Mucosa of descending colon (tissue), 3 donors: ENCODE results near the gene PSMG3. TPM values are rescaled to one million over a fixed set of nuclear protein-coding genes. Genes with fewer than 3 reads are reported as not detected.
A peak's percentile ranks its signal among the peaks of the same experiment; 100 is the strongest.

ENCODE experiments used
- ATAC-seq: fragments of 200-7000 bp; cut with Tn5 transposase; one replicate; pipeline ENCODE4 v1.9.1; 2020; ENCODE audit warnings: mild to moderate bottlenecking, moderate library complexity
- DNase-seq, 3 donors: peaks; one replicate each; pipeline ENCODE4 v3.0.0-alpha.2; 2020
- H3K36me3 ChIP-seq: fragments of 200-600 bp; one replicate; pipeline ENCODE4 v1.8.0; 2021; ENCODE audit warnings: low read depth, mild to moderate bottlenecking
- H3K4me1 ChIP-seq: fragments of 200-600 bp; one replicate; pipeline ENCODE4 v1.8.0; 2021; ENCODE audit warnings: low read depth, mild to moderate bottlenecking
- H3K4me3 ChIP-seq: fragments of 200-600 bp; one replicate; pipeline ENCODE4 v1.8.0; 2021; ENCODE audit warnings: mild to moderate bottlenecking
- H3K9me3 ChIP-seq: fragments of 200-600 bp; one replicate; pipeline ENCODE4 v1.8.0; 2021; ENCODE audit warnings: mild to moderate bottlenecking
- intact Hi-C, 2 donors: fragments of 100-400 bp; cut with DNase I in 1 of 2; cut with micrococcal nuclease in 1 of 2; formaldehyde crosslinking; loops; one replicate each; pipeline versions ENCODE4 v1.11.0 to v1.11.1; 2022; cut with DNase I, micrococcal nuclease
- total RNA-seq, 3 donors: library from RNA; stranded (reverse); fragmentation: NEBNext Ultra II Directional in 2 of 3; extraction: Animal tissue kit (Norgen Biotek cat#: 25700) in 2 of 3; gene quantifications; one replicate each; pipeline versions ENCODE4 v1.2.1 to v1.2.4, GENCODE V29; 2021 to 2023
- TF ChIP-seq, protein P1 (sequence below): fragments of 200-600 bp; IDR thresholded peaks from one replicate; pipeline ENCODE4 v1.8.0; 2022; ENCODE audit warnings: antibody characterized with exemption, mild to moderate bottlenecking
- donor health status: DM: no; HTN: no; CAD: no; lungs with moderate emphysema.
- donor health status: DM: no; HTN: no; CAD: no.
- donor health status: DM: no; HTN: yes; CAD: no.

Gene PSMG3
- total RNA-seq, 3 donors from 2014 or later = 22.6 to 26.0 (median 22.9) TPM

DNA sequence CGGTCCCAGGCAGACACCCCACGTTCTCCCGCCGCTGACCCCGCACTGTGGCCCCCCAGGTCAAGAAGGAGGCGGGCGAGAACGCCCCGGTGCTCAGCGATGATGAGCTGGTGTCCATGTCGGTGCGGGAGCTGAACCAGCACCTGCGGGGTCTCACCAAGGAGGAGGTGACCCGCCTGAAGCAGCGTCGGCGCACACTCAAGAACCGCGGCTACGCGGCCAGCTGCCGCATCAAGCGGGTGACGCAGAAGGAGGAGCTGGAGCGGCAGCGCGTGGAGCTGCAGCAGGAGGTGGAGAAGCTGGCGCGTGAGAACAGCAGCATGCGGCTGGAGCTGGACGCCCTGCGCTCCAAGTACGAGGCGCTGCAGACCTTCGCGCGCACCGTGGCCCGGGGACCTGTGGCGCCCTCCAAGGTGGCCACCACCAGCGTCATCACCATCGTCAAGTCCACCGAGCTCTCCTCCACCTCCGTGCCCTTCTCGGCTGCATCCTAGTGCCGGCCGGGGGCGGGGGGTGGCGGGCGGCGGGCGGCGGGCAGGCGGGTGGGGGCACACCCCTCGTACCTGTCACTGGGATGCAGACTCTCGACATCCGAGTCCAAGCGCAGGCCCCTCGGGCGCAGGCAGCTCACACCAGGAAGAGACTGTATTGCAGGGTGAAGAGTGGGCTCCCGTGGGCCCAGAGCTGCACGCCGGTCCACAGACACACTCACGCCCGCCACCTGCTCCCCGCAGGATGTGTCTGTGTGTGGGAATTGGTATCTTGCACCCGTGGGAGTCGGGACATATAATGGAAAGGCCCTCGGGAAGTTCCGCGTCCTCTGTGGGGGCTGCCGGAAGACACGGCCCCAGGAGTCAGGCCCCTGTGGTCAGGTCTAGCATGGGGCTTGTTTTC is 29.7 kb downstream of the PSMG3 start:
- ATAC-seq = no peak
- TF ChIP-seq, protein P1, sequence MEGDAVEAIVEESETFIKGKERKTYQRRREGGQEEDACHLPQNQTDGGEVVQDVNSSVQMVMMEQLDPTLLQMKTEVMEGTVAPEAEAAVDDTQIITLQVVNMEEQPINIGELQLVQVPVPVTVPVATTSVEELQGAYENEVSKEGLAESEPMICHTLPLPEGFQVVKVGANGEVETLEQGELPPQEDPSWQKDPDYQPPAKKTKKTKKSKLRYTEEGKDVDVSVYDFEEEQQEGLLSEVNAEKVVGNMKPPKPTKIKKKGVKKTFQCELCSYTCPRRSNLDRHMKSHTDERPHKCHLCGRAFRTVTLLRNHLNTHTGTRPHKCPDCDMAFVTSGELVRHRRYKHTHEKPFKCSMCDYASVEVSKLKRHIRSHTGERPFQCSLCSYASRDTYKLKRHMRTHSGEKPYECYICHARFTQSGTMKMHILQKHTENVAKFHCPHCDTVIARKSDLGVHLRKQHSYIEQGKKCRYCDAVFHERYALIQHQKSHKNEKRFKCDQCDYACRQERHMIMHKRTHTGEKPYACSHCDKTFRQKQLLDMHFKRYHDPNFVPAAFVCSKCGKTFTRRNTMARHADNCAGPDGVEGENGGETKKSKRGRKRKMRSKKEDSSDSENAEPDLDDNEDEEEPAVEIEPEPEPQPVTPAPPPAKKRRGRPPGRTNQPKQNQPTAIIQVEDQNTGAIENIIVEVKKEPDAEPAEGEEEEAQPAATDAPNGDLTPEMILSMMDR = no peak
- H3K4me1 ChIP-seq = peaks cover 27% of the 10 kb centered on the region
- no peaks in the 10 kb centered on the region for H3K36me3 ChIP-seq
- no peak overlapping the region for H3K4me3 ChIP-seq
- H3K9me3 ChIP-seq = no peaks in the 10 kb centered on the region
- intact Hi-C loops = no loop called here
- DNase-seq = peak in 1 of 3 donors; percentile 53

GRCh38 chr7:1539181-1539881 is 30.5 kb downstream of the PSMG3 start:
- DNase-seq (peak in 1 of 3 donors; percentile 54), ATAC-seq (no peak)
- peaks cover 31% of the 10 kb centered on the region for H3K4me1 ChIP-seq
- H3K36me3 ChIP-seq = no peaks in the 10 kb centered on the region
- intact Hi-C loops = no loop called here
- H3K4me3 ChIP-seq = no peak overlapping the region
- no peaks in the 10 kb centered on the region for H3K9me3 ChIP-seq
- TF ChIP-seq, protein P1 = no peak

DNA sequence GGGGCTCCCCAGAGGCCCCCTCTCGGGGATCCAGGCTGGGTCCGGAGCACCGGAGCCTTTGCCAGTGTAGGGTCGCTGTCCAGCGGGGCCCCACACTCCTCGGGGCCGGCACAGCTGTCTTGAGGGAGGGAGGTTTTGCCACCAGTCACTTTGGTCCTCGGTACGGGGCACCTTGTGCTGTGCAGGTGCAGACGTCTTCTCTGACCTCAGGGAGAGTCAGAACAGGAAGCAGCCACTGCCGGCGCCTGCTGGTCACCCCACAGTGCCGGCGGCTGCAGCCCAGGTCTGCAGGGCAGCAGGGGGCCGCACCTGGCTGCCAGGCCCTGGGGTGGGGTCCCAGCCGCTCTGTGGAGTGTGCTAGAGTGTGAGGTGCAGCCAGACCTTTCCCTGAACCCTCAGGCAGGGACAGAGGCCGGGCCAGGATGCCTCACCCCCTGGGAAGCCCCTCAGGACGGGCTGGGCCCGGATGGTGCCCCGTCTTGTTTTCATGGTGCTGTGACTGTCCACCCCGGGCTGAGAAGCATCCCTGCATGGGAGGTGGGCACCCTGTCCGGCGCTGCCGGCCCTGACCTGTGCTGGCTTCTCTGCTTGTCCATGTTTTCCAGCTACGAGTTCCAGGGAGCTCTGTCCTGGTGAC is 31.2 kb downstream of the PSMG3 start:
- peak in 1 of 3 donors; percentile 48 for DNase-seq
- Histone ChIP-seq H3K4me1 (peaks cover 37% of the 10 kb centered on the region), H3K4me3 (no peak overlapping the region), H3K9me3 (no peaks in the 10 kb centered on the region), H3K36me3 (no peaks in the 10 kb centered on the region)
- no peak for ATAC-seq
- intact Hi-C loops = no loop called here
- TF ChIP-seq, protein P1 = no peak

- TF ChIP-seq, protein P1 = no peak
- Histone ChIP-seq H3K9me3 (no peaks in the 10 kb centered on the region), H3K4me3 (no peak overlapping the region), H3K4me1 (peaks cover 45% of the 10 kb centered on the region), H3K36me3 (no peaks in the 10 kb centered on the region)
- DNase-seq (peak; percentile 66 to 80 (median 75)), ATAC-seq (no peak)
- intact Hi-C loops = no loop called here
Observed at GRCh38 chr7:1537535-1538412, 32.1 kb downstream of the PSMG3 start.
